CMK (cell line): Measurements from ENCODE around the gene SEMA4G.
A peak's percentile ranks its signal among the peaks of the same experiment; 100 is the strongest.

Source experiments
- DNase-seq: peaks from one replicate; pipeline ENCODE4 v3.0.0-alpha.2; 2010; ENCODE audit warnings: low read depth

SEMA4G gene

GRCh38 chr10:100988166-100988565 lies 18.9 kb downstream of the SEMA4G start:
- DNase-seq, result no peak

- no peak for DNase-seq
Measured at GRCh38 chr10:100989088-100989487, 19.8 kb downstream of the SEMA4G start.

- no peak for DNase-seq
Measured at GRCh38 chr10:100993986-100994708, 24.8 kb downstream of the SEMA4G start.

GRCh38 chr10:100995181-100995580 lies 25.9 kb downstream of the SEMA4G start:
- no peak for DNase-seq

- peak; percentile 58 for DNase-seq
Measured at GRCh38 chr10:100996678-100997359, 27.5 kb downstream of the SEMA4G start.

GRCh38 chr10:100997360-100998182 lies 28.3 kb downstream of the SEMA4G start:
- peak; percentile 84 for DNase-seq

- peak; percentile 81 for DNase-seq
Measured at GRCh38 chr10:100998183-100998990, 29.1 kb downstream of the SEMA4G start.

GRCh38 chr10:100998991-100999741 lies 29.9 kb downstream of the SEMA4G start:
- DNase-seq, result peak; percentile 68

GRCh38 chr10:100999742-101000126 lies 30.4 kb downstream of the SEMA4G start, which contains the start of gene LZTS2:
Gene LZTS2 (plus strand): TSS chr10:100999808. CDS start chr10:101002539, 2,731 bp downstream.
- DNase-seq, result no peak

GRCh38 chr10:101000127-101000914 lies 31.0 kb downstream of the SEMA4G start:
- no peak for DNase-seq

- DNase-seq, result no peak
Measured at GRCh38 chr10:101000915-101001658, 31.8 kb downstream of the SEMA4G start.

GRCh38 chr10:101001659-101002035 lies 32.3 kb downstream of the SEMA4G start:
- DNase-seq, result no peak

- no peak for DNase-seq
Measured at GRCh38 chr10:101002456-101002855, 33.2 kb downstream of the SEMA4G start.

GRCh38 chr10:101003639-101004206 lies 34.4 kb downstream of the SEMA4G start:
- no peak for DNase-seq

- DNase-seq, result no peak
Measured at GRCh38 chr10:101005361-101005760, 36.1 kb downstream of the SEMA4G start.

GRCh38 chr10:101005869-101006567 lies 36.7 kb downstream of the SEMA4G start:
- DNase-seq, result no peak

- no peak for DNase-seq
Measured at GRCh38 chr10:101006593-101007098, 37.3 kb downstream of the SEMA4G start.

GRCh38 chr10:101007099-101007711 lies 37.9 kb downstream of the SEMA4G start:
- DNase-seq, result no peak
